Inflammatory macrophage (primary cell): ENCODE measurements around the gene PCA3.

Source experiments
- DNase-seq, 2 donors: peaks; one replicate each; pipeline ENCODE4 v3.0.0-alpha.2; 2020 to 2022

The PCA3 gene

GRCh38 chr9:76756941-76757673, 7.1 kb upstream of the PCA3 start:
- DNase-seq, result no peak

GRCh38 chr9:76758476-76758875, 5.8 kb upstream of the PCA3 start:
- no peak for DNase-seq

- DNase-seq, result peak in 1 of 2 donors; percentile 7
These were observed 4.5 kb upstream of the PCA3 start for GRCh38 chr9:76759732-76760131.

GRCh38 chr9:76761448-76761847, 2.8 kb upstream of the PCA3 start:
- DNase-seq, result no peak

- DNase-seq, result no peak
These were observed 1.9 kb downstream of the PCA3 start for GRCh38 chr9:76766126-76766525.

- DNase-seq, result no peak
These were observed 8.6 kb downstream of the PCA3 start for GRCh38 chr9:76772686-76773445.

GRCh38 chr9:76784881-76785280, 20.6 kb downstream of the PCA3 start:
- no peak for DNase-seq

GRCh38 chr9:76785501-76785900, 21.3 kb downstream of the PCA3 start:
- no peak for DNase-seq

- peak in 1 of 2 donors; percentile 18 for DNase-seq
These were observed 23.4 kb downstream of the PCA3 start for GRCh38 chr9:76787677-76788076.

- DNase-seq, result no peak
These were observed 25.6 kb downstream of the PCA3 start for GRCh38 chr9:76789840-76790239.

GRCh38 chr9:76793784-76794431, 29.7 kb downstream of the PCA3 start:
- DNase-seq, result no peak

- DNase-seq, result peak in 1 of 2 donors; percentile 12
These were observed 32.1 kb downstream of the PCA3 start for GRCh38 chr9:76796296-76796695.

GRCh38 chr9:76798527-76798926, 34.3 kb downstream of the PCA3 start:
- DNase-seq, result no peak

GRCh38 chr9:76799473-76799872, 35.2 kb downstream of the PCA3 start:
- DNase-seq, result no peak

- no peak for DNase-seq
These were observed 36.7 kb downstream of the PCA3 start for GRCh38 chr9:76800901-76801300.

GRCh38 chr9:76803083-76803482, 38.8 kb downstream of the PCA3 start:
- no peak for DNase-seq

GRCh38 chr9:76803762-76804161, 39.5 kb downstream of the PCA3 start:
- no peak for DNase-seq

GRCh38 chr9:76808636-76809035, 44.4 kb downstream of the PCA3 start:
- DNase-seq, result no peak

- peak; percentile 3 to 12 for DNase-seq
These were observed 46.2 kb downstream of the PCA3 start for GRCh38 chr9:76810377-76810957.

- DNase-seq, result no peak
These were observed 48.4 kb downstream of the PCA3 start for GRCh38 chr9:76812591-76812990.

GRCh38 chr9:76817489-76817888, 53.3 kb downstream of the PCA3 start:
- DNase-seq, result no peak

GRCh38 chr9:76818271-76818670, 54.0 kb downstream of the PCA3 start:
- no peak for DNase-seq

- DNase-seq, result no peak
These were observed 56.2 kb downstream of the PCA3 start for GRCh38 chr9:76820431-76820830.
